HG02970 (cell line): ENCODE measurements around the gene LIN28B.
"Not testable (repeated sequence)": the region's sequence is repeated elsewhere in the genome, so short reads cannot be mapped to it uniquely, and the experiment has no call there.

Experiments used
- ATAC-seq: cut with Tn5 transposase; IDR thresholded peaks from one replicate; pipeline ENCODE4 v1.9.1; 2021; ENCODE audit warnings: mild to moderate bottlenecking, moderate library complexity, moderate number of reproducible peaks; ENCODE audit not compliant: unreplicated experiment, low FRiP score

Gene LIN28B, protein sequence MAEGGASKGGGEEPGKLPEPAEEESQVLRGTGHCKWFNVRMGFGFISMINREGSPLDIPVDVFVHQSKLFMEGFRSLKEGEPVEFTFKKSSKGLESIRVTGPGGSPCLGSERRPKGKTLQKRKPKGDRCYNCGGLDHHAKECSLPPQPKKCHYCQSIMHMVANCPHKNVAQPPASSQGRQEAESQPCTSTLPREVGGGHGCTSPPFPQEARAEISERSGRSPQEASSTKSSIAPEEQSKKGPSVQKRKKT

DNA sequence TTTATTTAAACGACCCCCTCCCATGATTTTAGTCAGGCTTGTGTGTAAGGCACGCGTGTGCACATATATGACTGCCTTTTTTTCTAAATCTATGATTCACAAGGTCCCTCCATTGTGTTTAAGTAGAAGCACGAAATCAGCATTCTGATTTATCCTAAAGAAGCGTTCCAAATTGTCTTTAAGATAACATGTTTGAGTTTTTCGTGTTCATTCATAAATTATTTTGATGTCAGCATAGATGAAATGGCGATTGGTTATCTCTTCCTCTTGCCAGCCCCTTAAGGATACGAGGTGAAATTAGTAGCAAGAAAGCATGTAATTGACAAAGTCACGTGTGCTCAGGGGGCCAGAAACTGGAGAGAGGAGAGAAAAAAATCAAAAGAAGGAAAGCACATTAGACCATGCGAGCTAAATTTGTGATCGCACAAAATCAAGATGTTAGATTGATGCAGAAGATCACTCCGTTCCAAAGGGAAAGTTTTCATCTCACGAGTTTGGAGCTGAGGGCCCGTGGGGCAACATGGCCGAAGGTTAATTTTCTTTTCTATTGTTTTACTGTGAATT, at the start of gene LIN28B:
Gene LIN28B, plus strand, starts transcription at position 377 of the 564 bp plus-strand sequence. Its CDS starts 144 bp downstream, at position 521.
- ATAC-seq: no peak

DNA sequence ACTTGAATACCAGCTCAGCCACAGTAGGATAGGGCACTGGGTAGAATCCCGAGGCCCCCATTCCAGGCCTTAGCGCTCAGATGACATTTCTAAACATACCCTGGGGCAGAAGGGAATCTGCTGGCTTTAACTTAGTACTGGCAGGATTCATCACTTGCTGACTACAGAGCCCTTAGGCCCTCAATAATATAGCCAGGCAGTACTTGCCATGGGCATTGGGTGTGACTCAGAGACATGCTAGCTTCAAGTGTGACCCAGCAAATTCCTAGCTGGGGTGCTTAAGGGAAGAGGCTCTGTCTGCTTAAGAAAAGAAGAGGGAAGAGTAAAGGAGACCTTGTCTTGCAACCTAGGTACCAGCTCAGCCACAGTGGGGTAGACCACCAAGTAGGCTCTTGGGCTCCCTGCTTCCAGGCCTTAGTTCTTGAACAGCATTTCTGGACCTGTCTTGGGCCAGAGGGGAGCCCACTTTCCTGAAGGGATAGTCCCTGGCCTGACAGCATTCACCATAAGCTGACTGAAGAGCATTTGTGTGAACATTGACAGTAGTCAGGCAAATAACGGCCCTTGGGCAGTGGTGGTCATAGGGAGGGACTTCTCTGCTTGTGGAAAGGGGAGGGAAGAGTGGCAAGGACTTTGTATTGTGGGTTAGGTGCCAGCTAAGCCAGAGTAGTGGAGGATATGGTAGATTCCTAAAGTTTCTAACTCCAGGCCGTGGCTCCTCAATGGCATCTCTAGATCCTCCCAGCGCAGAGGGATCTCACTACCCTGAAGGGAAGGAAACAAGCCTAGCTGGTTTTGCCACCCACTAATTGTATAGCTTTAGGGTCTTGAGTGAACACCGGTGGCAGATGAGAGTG, 48.6 kb upstream of the LIN28B start:
- no peak for ATAC-seq

DNA sequence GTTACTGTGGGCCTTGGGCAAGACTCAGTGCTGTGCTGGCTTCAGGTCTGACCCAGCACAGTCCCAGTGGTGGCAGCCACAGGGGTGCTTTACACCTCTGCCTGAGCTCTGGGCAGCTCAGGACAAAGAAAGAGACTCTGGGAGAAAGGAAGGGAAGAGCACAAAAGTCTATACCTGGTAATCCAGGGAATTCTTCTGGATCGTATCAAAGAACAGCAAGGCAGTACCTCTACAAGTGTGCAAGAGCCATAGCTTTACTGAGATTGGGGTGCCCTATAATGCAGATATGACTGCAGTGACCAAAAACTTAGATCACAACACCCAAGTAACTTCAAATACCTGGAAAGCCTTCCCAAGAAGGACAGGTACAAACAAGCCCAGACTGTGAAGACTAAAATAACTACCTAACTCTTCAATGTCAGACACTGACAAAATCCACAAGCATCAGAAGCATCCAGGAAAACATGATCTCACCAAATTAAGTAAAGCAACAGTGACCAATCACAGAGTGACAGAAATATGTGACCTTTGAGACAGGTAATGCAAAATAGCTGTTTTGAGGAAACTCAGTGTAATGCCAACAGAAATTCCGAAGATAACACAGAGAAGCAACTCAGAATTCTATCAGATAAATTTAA, 47.9 kb upstream of the LIN28B start:
- ATAC-seq: no peak

DNA sequence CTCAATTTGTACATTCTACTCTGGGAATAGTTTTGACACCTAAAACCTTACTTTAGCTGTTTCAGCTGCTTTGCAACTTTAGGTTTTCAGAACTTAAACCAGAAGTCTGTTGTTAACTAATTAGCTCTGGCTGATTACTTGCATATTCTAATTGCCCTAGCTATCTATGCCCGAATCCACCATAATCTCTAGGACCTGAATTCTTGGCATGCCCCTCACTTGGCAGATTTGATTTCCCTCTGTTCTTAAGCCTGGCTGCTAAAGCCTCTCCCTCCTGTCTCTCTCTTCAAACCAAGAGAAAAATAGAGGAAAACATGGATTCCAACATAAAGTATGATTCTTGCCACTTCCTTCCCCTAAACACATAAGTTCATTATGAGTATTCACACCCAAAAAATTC, 35.0 kb upstream of the LIN28B start:
- ATAC-seq: no peak

DNA sequence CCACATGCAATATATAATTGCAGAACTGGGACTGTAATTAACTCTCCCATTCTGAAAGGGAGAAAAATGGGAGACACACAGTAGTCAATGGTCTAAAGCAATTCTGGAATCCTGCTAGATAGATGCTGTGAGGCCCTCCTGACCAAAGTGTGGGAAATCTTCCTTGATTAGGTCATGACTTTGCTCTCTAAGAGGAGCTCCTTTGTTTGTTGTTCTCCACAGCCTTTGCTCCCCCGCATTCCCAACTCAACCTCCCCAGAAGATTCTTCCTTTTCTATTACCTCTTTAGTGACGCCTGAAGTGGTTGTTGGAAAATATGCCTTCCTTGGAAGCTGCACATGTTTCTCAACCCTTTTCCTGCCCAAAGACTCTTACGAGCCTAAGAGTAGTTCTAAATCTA, 28.8 kb upstream of the LIN28B start:
- no peak for ATAC-seq

DNA sequence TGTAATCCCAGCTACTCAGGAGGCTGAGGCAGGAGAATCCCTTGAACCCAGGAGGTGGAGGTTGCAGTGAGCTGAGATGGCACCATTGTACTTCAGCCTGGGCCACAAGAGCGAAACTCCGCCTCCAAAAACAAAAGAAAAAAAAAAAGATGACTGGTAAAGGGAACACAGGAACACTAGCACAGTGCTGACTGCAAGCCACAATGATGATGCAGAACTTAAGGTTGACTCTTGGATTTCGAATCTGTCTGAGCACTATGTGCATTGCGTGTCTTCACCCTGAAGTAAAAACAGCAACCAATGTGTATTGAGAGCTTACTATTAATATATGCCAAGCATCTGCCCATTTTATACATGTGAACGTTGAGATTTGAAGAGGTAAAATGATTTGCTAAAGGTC, 27.6 kb upstream of the LIN28B start:
- no peak for ATAC-seq

DNA sequence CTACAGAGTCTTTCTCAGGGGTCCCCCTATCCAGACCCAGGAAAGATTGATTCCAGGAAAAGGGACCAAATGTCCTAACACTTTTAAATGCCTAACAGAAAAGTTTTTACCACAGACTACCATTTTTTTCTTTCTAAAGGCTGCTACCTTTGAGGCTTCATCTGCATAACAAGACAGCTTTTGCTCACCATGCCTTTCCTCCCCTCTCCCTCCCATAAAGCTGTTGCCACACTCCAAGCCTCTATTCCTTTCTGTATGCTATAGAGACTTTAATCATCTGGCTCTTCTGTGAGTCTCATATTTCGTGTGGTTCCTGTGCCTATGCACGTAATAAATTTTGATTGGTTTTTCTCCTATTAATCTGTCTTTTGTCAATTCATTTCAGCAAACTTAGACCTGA, 26.0 kb upstream of the LIN28B start:
- no peak for ATAC-seq

DNA sequence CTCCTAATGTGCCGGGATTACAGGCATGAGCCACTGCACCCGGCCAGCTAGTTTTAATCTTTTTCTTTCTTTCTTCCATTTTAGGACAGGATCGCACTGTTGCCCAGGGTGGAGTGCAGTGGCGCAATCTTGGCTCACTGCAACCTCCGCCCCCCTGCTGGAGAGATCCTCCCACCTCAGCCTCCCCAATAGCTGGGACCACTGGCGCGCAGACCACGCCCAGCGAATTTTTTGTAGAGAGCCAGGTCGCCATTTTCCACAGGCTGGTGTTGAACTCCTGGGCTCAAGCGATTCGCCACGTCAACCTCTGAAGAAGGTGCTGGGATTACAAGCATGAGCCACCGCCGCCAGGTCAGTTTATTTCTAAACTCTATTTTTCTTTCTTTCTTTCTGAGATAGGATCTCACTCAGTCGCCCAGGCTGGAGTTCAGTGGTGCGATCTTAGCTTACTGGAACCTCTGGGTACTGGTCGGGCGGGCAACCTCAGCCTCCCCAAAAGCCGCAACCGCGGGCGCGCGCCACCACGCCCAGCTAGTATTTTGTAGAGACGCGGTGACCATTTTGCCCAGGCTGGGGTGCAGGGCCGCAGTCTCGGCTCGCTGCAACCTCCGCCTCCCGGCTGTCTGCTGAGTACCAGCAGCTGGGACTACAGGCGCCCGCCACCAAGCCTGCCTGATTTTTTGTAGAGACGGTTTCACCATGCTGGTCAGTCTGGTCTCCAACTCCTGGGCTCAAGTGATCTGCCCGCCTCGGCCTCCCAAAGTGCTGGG, 20.0 kb upstream of the LIN28B start:
- no peak for ATAC-seq

DNA sequence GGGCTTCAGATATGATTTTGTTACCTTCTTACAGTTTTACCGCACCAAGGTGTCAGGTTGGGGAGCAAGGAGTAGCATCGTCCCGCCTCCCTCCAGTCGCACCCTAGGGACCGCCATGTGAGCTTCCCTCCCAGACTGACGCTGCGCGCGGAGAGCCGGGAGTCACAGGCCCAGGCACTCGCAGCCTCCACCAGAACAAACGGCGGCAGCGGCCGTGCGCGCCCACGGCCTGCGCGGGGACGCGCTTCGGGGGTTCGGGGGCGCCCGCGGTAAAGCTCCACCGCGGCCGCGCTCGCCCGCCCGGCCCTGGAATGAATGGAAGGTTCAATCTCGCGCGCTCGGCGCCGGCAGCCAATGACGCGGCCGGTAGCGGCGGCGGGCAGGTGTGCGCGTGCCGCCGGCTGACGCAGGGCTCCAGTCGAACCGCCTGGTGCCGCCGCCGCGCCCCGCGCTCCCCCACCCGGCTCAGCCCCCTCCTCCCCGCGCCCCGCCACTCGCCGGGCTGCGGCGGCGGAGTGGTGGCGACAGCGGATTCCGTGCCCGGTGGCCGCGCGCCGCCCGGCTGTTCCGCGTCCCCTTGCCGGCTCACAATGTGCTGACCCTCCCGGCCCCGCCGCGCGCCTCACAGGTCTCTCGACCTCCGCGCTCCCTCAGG, 16.5 kb upstream of the LIN28B start:
- no peak for ATAC-seq

DNA sequence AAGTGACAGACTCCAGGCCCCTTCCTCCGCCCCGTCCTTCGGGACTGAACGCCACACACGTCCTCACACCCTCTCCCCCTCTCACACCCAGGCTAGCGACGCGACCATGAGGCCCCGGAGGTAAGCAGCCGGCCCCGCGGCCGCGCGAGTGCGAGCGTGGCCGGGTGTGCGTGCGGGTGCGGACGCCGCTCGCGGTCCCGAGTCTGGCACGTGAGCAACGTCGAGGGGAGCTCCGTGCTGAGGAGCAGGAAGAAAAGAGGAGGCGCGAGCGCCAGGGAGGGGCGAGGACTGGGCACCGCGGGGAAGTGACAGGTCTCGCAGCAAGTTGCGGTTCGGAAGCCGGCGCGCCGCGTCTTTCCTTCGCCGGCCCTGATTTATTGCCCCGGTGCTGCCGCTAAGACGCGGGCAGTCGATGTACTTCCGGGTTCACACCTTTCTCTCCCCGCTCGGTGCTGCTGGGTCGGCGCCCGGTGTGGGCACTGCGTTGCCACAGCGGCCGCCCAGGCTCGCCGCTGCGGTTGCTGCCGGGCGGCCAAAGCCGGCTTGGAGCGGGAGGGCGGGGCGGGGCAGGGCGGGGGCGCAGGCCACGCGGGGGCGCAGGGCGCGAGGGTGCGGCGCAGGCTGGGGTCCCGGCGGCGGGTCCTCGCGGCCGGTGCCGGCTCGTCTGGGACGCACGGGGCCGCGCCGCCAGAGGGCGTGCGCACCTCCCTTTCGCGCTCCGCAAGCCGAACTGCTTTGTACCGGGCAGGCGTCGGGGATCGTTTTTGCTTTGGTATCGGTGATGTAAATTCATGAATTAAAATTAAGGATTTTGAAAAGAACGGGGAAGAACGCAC, 15.8 kb upstream of the LIN28B start:
- ATAC-seq: no peak

DNA sequence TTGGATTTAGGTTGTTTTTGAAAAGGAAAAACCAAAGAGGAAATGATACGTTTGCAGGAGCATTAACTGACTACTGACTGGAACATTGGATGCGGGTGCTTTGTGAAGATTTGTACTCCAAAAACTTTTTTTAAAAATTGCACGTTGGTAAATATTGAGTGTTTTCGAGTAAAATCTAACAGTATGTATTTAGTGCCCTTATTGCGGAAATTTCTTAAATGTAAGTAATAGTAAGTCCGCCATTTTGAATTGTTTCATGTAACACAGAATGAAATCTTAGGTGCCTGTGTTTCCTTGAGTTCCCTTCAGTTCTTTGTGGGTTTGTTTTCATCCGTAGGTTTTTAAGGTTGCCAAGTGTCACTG, 15.2 kb upstream of the LIN28B start:
- ATAC-seq: no peak

DNA sequence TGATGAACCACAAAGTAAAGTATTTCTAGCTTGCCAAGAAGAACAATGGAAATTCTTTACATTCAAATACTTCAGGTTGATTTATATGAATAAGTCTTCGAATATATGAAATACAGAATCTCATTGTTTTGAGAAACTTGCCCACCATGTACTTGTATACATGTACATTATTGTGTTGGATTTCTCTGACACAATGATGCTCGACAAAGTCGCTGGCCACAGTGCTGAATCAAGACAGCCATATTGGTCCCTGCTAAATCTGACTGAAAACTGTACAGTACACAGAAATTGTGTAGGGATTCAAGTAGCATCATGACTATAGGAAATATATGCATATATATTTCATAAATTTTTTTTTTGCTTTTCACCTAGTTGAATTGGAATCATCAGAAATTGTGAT, 13.1 kb upstream of the LIN28B start:
- ATAC-seq: no peak

DNA sequence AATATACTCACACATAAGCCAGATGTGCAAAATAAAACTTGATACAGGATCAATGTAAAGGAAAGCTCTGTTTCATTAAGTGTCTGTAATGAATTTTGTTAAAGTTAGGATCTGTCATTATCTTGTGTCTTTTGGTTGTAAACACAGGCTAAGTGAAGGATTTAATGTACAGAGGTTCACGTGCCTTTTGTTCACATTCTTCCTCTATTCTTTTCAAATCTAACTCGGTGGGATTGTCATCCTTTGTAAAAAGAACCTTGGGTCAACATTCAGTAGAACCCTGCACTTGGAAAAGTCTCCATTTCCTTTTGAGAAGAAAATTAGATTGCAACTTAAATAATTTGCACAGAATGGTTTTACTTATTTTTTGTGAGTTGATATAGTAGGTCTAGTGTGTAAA, 7.7 kb upstream of the LIN28B start:
- no peak for ATAC-seq

DNA sequence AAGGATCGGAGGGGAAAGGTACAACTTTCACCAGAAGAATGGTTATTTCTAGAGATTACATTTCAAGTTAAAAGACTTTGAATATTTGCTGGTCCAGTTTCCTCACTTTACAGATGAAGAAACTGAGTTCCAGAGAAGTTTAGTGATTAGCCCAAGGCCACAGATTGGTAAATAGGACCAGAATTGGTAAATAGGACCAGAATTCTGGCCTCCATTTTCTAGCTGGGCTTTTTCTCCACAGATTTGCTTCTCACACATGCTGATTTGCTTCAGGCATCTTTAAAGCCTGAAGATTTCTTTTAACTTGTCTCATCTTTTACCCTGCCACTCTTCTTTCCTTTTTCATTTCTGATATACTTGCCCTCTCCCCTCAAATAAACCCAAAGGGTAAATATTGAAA, 5.2 kb upstream of the LIN28B start:
- no peak for ATAC-seq

DNA sequence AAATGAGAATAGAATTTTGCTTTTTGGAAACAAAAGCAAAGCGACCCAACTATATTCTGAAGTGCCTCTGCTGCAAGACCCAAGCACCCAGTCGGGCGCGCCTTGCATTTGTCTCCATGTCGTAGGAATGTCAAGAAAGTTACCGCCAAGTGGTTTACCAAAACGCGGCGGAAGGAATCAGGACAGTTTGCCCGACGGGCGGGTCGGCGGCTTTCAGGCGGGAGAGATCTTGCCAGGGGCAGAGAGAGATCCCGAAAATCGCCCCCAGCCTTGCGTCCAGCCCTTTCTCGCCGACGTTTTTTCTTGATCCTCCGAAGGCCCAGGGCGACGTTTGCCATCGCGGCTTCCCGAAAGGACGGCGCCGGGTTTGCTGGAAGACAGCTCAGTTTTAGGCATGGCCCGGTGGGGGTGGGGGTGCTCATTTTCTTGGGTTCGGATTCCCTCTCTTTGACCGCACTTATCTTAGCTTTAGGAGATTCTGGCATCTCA, 4.0 kb upstream of the LIN28B start:
- ATAC-seq: no peak

DNA sequence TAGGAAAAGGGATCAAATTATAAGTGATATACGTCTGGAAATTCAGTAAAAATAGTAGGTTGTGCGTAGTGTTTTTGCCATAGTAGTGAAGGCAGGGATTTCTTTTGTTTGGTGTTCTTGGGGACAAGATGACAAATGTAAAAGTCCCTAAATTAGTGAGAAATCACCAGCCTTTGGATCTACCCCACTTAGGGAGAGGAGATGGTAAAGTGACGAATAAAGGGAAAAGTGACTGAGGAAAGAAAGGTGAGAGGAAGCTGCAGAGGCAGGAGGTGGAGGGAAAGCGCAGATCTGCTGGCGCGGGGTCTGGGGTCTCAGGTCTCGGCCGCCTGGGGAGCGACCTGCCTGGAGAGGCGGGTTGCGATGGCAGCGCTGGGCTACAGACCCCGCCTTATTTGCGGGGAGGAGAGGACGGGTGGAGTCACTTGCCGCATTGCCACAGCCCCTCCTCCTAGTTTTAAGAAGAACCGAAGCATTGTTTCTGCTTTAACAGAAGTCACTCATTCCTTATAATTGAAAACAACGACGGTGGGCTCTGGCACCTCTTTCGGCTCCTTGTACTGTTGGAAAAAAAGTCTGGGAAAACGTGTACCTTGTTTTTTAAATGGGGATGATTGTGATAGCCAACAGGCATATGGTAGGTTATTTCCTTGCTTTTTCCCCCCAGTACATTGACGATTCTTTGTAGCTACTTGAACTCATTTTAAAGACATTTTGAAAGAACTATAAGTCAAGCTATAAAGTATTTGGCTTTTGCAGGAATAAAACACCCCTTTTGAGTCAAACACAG, 3.3 kb upstream of the LIN28B start:
- not testable (repeated sequence) for ATAC-seq

DNA sequence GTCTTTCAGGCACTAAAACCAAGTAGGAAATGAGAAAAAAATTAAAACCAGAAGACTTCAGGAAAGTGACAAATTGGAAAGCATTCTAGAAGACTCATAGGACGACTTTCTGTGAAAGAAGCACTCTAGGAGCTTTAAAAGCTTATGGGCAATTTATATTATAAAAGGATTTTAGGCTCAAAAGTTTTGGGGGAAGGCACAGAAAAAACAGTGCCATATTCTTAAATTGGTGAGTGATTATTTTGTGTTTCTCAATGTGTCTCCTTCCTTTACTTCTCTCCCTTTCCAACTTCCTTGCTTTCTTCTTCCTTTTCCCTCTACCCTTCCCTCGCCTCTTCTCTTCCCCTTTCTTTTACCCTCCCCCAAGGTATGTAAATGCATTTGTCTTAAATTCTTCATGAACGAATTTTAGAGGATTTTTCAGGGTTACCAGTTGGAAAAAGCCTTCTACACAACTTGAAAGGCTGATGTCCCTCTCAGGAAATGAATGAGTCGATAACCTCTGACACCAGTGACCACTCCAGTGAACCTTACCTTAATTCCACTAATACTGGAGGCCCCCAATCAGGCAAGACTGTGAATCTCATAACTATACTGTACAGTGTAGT, 2.6 kb upstream of the LIN28B start:
- ATAC-seq: no peak

DNA sequence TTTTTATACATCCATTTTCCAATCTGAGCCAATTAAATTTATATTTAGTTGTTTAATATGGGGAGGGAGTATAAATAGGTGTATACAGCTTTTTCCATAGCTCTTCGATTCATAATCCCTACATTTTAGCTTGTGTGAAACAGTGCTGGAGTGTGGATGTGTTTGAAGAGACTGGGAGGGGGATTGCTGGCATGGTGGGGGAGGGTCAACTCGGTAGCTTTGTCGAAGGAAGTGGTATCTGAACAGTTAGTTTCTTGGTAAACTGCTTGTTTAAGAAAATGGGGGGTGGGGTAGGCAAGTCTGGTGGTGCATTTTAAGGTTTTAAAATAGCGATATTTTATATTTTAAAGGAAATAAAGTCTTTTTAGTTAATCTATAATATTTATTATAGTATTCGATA, 1.4 kb upstream of the LIN28B start:
- ATAC-seq: no peak
